GM12872 (cell line): ENCODE measurements around the gene PES1.

ENCODE experiments used
- TF ChIP-seq, protein P1 (sequence below): IDR thresholded peaks from 3 replicates; pipeline ENCODE4 v1.5.1; 2011; ENCODE audit warnings: low read depth, mild to moderate bottlenecking, low read length, moderate library complexity; ENCODE audit not compliant: insufficient read depth

PES1 gene

DNA sequence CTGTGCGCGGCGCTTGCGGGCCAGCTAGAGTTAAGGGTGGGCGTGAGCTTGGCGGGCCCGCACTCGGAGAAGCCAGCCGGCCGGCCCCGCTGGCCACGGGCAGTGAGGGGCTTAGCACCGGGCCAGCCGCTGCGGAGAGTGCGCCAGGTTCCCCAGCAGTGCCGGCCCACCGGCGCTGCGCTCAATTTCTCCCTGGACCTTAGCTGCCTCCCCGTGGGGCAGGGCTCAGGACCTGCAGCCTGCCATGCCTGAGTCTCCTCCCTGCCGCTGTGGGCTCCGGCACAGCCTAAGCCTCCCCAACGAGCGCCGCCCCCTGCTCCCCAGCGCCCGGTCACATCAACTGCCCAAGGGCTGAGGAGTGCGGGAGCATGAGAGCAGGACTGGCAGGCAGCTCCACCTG is 5.2 kb upstream of the PES1 start:
- TF ChIP-seq, protein P1, sequence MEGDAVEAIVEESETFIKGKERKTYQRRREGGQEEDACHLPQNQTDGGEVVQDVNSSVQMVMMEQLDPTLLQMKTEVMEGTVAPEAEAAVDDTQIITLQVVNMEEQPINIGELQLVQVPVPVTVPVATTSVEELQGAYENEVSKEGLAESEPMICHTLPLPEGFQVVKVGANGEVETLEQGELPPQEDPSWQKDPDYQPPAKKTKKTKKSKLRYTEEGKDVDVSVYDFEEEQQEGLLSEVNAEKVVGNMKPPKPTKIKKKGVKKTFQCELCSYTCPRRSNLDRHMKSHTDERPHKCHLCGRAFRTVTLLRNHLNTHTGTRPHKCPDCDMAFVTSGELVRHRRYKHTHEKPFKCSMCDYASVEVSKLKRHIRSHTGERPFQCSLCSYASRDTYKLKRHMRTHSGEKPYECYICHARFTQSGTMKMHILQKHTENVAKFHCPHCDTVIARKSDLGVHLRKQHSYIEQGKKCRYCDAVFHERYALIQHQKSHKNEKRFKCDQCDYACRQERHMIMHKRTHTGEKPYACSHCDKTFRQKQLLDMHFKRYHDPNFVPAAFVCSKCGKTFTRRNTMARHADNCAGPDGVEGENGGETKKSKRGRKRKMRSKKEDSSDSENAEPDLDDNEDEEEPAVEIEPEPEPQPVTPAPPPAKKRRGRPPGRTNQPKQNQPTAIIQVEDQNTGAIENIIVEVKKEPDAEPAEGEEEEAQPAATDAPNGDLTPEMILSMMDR: no peak

DNA sequence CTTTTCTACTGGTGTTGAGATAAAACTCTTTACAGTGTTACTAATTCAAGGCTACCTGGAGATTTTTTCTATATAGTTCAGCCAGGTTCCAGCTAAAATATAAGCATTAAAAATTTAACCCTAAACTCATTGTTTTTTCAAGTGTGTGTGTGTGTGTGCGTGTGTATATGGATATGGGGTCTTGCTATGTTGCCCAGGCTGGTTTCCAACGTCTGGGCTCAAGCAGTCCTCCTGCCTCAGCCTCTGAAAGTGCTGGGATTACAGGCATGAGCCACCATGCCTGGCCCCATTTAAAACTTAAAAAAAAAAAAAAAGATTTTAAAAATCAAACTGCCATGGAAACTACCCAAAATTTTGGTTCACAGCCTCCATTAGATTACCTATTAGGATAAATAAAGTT is 4.5 kb upstream of the PES1 start:
- TF ChIP-seq, protein P1: no peak

DNA sequence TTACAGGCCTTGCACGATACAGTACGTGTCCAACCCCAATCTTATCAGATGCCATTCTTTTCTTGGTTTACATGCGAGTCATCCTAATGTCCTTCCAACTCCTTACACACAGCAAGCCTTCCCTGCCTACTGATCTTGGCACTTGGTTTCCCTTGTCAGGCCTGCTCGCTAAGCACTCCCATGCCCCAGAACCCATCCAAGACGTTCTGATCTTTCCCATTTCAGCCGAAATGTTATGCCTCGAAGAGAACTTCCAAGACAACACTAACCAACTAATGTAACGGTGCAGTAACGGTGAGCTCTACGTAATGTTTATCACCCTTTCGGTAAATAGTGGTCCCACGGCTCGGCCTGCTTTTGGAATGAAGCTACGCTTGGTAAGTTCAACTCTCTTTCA is 521 bp downstream of the PES1 start:
- TF ChIP-seq, protein P1: no peak

DNA sequence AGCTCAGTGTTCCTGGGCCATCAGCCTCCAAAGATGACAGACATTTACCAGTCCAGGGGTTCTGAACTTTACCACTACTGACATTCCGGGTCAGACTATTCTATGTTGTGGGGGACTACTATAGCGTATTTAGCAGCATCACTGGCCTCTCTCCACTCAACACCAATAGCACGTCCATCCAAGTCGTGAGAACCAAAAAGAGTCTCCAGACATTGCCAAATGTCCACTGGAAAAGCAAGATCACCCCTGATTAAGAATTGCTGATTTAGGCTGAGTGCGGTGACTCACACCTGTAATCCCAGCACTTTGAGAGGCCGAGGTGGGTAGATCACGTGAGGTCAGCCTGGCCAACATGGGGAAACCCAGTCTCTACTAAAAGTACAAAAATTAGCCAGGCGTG is 5.3 kb downstream of the PES1 start:
- TF ChIP-seq, protein P1: no peak

DNA sequence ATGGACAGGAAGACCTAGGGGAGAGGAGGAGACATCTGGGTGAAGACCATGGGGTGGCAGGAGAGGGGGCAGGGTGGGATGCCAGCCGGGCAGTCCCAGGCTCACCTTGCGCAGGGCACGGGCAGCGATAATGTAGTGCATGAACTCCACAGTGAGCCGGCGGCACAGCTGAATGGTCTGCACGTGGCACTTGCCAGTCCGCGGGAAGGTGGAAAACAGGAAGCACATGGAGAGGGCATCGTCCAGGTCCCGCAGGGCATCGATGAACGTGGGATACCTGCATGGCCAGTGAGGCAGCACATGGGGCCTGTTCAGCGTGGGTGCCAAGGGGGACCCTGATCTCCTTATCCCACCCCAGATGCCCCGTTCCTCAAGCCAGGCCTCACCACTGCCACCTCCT is 7.3 kb downstream of the PES1 start:
- TF ChIP-seq, protein P1: no peak

DNA sequence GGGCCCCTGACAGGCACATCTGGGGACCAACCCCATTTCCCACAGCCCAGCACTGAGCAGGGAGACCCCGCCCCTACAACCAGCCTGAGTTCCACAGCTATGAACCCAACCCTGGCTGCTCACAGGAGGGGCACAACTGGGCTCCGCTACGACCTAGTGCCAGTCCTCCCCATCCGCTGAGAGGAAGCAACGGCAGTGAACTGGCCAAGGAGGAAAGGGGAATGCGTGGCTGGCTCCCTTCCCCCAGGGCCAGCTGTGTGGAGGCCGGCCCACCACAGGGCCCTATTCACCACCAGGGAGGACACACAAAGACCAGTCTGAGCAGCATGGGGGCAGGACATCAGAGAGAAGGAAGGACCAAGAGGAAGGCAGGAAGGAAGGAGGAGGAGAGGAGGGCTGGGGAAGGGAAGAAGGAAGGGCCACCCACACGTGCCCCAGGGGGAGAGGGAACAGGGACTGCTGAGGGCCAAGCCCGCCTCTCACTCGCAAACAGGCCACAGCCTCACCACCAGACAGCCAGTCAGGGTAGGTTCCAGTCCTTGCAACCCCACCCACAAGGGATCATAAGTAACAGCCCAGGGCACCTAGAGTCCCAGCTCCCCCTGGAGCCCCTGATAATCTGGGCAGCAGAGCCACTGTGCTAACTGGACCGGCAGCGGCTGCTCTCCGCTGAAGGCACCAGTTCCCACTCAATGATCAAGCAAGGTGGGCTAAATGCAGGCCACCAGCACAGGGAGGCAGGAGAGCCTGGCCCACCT is 8.7 kb downstream of the PES1 start:
- TF ChIP-seq, protein P1: no peak

DNA sequence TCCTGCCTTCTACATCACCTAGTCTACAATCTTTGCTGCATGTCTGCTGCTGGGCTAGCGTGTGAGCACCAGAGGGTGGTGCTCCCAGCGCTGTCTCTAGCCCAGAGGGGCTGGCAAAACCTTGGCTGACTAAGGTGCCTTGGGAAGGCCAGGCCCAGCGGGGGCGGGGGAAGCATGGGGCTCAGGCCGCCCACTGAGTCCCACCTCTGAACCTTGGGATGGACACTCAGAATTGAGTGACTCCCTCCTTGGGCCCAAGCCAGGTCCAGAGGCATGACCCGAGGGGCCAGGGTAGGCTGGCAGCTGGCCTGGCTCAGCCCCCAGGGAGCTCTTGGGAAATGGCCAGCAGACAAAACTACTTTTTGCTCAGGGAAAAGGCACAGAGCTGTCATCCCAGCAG is 9.7 kb downstream of the PES1 start:
- TF ChIP-seq, protein P1: no peak
